ENCODE results near the gene LRRC8E. TPM values are rescaled to one million over a fixed set of nuclear protein-coding genes. Genes with fewer than 3 reads are reported as not detected.

Gene LRRC8E
- total RNA-seq, 1 donor from 2014 or later = 0.08 TPM

DNA sequence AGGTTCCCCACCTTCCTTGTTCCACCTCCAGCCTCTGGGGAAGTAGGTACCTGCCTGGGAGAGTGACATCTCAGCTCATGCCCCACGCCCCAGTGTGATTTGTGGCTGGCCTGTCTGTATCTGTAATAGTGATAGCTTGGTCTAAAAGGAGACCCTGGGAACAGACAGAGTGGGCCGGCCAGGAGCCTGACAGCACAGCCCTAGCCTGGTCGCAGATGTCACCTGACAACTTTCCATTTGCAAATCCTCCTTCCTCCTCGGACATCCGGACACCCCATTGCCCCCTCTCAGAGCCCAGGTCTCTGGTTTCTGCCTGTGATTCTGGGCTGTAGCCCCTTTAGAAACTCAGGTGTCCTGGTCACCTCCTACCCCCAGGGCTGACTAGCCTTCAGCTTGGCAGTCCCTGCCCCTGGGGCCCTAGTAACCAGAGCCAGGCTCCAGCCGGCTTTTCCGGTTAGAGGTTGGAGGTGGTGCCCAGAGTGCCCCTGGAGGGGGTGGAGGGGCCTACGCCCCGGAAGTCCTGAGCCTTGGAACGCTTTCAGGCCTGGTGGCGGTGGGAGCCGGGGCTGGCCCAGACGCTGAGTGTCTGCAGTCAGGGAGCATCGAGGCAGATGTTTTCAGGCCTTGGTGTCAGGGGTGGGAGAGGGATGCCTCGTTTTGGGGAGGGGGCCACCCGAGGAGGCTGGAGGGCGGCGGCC lies 6.5 kb downstream of the LRRC8E start:
- no peaks in the 10 kb centered on the region for H3K36me3 Mint-ChIP-seq (ENCODE audit: low read depth, unreplicated experiment)
- H3K27ac Mint-ChIP-seq (ENCODE audit: unreplicated experiment) = no peak overlapping the region
- DNase-seq (ENCODE audit: low spot score) = no peak
- H3K4me1 Mint-ChIP-seq (ENCODE audit: unreplicated experiment) = no peaks in the 10 kb centered on the region
- H3K27me3 Mint-ChIP-seq (ENCODE audit: unreplicated experiment) = peaks cover 9% of the 10 kb centered on the region
- H3K9me3 Mint-ChIP-seq (ENCODE audit: unreplicated experiment) = no peaks in the 10 kb centered on the region
- TF ChIP-seq CTCF (IDR thresholded peaks at IDR 0.05; ENCODE audit: unreplicated experiment) = no peak
- no peak overlapping the region for H3K4me3 Mint-ChIP-seq (ENCODE audit: unreplicated experiment)

- Mint-ChIP-seq H3K27me3 (ENCODE audit: unreplicated experiment) (peaks cover 8% of the 10 kb centered on the region), H3K4me1 (ENCODE audit: unreplicated experiment) (no peaks in the 10 kb centered on the region), H3K9me3 (ENCODE audit: unreplicated experiment) (no peaks in the 10 kb centered on the region), H3K27ac (ENCODE audit: unreplicated experiment) (no peak overlapping the region), H3K4me3 (ENCODE audit: unreplicated experiment) (no peak overlapping the region), H3K36me3 (ENCODE audit: low read depth, unreplicated experiment) (no peaks in the 10 kb centered on the region)
- no peak for DNase-seq (ENCODE audit: low spot score)
- no peak for TF ChIP-seq CTCF (IDR thresholded peaks at IDR 0.05; ENCODE audit: unreplicated experiment)
Observed at GRCh38 chr19:7895565-7895964, 7.3 kb downstream of the LRRC8E start.

DNA sequence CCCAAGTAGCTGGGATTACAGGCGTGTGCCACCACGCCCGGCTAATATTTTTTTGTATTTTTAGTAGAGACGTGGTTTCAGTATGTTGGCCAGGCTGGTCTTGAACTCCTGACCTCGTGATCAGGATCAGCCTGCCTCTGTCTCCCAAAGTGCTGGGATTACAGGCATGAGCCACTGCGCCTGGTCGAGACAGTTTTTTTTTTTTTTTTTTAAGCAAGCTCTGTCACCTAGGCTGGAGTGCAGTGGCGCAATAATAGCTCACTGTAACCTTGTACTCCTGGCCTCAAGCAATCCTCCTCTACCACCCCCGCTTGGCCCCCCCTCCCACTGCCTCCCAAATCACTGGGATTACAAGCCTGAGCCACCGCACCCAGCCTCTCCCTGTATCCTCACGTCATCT lies 9.0 kb downstream of the LRRC8E start:
- no peaks in the 10 kb centered on the region for H3K36me3 Mint-ChIP-seq (ENCODE audit: low read depth, unreplicated experiment)

GRCh38 chr19:7898967-7899366 lies 10.7 kb downstream of the LRRC8E start:
- Mint-ChIP-seq H3K27me3 (ENCODE audit: unreplicated experiment) (peaks cover 11% of the 10 kb centered on the region), H3K27ac (ENCODE audit: unreplicated experiment) (no peak overlapping the region), H3K36me3 (ENCODE audit: low read depth, unreplicated experiment) (no peaks in the 10 kb centered on the region), H3K4me1 (ENCODE audit: unreplicated experiment) (no peaks in the 10 kb centered on the region), H3K4me3 (ENCODE audit: unreplicated experiment) (no peak overlapping the region), H3K9me3 (ENCODE audit: unreplicated experiment) (no peaks in the 10 kb centered on the region)
- no peak for TF ChIP-seq CTCF (IDR thresholded peaks at IDR 0.05; ENCODE audit: unreplicated experiment)
- DNase-seq (ENCODE audit: low spot score) = no peak

More for the DNA sequence above, 9.0 kb downstream of the LRRC8E start:
- no peak for TF ChIP-seq CTCF (IDR thresholded peaks at IDR 0.05; ENCODE audit: unreplicated experiment)
- Mint-ChIP-seq H3K9me3 (ENCODE audit: unreplicated experiment) (no peaks in the 10 kb centered on the region), H3K27ac (ENCODE audit: unreplicated experiment) (no peak overlapping the region), H3K4me1 (ENCODE audit: unreplicated experiment) (no peaks in the 10 kb centered on the region), H3K27me3 (ENCODE audit: unreplicated experiment) (peaks cover 6% of the 10 kb centered on the region), H3K4me3 (ENCODE audit: unreplicated experiment) (no peak overlapping the region)
- DNase-seq (ENCODE audit: low spot score) = no peak

- H3K4me1 Mint-ChIP-seq (ENCODE audit: unreplicated experiment) = peaks cover 5% of the 10 kb centered on the region
- TF ChIP-seq CTCF (IDR thresholded peaks at IDR 0.05; ENCODE audit: unreplicated experiment) = no peak
- no peak overlapping the region for H3K4me3 Mint-ChIP-seq (ENCODE audit: unreplicated experiment)
- no peaks in the 10 kb centered on the region for H3K9me3 Mint-ChIP-seq (ENCODE audit: unreplicated experiment)
- no peak overlapping the region for H3K27ac Mint-ChIP-seq (ENCODE audit: unreplicated experiment)
- peaks cover 13% of the 10 kb centered on the region for H3K27me3 Mint-ChIP-seq (ENCODE audit: unreplicated experiment)
- no peak for DNase-seq (ENCODE audit: low spot score)
- H3K36me3 Mint-ChIP-seq (ENCODE audit: low read depth, unreplicated experiment) = peaks cover 2% of the 10 kb centered on the region
Observed at GRCh38 chr19:7899751-7900378, 11.6 kb downstream of the LRRC8E start.

Data from endothelial cell (in vitro differentiated cells).